NB4 (cell line): ENCODE results near the gene PCDHB6.

Experiments
- POLR2A ChIP-seq: IDR thresholded peaks from 2 replicates; pipeline ENCODE4 v1.6.1; 2011; ENCODE audit warnings: mild to moderate bottlenecking; ENCODE audit not compliant: insufficient read length; ENCODE audit errors: extremely low read depth
- TF ChIP-seq, protein P1 (sequence below): IDR thresholded peaks from one replicate; pipeline ENCODE4 v1.5.1; 2012; ENCODE audit warnings: low read depth, low read length

DNA sequence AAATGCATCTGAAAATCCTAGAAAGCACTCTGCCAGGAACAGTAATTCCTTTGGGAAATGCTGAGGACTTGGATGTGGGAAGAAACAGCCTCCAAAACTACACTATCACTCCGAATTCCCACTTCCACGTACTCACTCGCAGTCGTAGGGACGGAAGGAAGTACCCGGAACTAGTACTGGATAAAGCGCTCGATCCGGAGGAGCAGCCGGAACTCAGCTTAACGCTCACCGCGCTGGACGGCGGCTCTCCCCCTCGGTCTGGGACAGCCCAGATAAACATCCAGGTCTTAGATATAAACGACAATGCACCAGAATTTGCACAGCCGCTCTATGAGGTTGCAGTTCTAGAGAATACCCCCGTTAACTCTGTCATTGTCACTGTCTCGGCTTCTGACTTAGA is 48.8 kb upstream of the PCDHB6 start:
- TF ChIP-seq, protein P1, sequence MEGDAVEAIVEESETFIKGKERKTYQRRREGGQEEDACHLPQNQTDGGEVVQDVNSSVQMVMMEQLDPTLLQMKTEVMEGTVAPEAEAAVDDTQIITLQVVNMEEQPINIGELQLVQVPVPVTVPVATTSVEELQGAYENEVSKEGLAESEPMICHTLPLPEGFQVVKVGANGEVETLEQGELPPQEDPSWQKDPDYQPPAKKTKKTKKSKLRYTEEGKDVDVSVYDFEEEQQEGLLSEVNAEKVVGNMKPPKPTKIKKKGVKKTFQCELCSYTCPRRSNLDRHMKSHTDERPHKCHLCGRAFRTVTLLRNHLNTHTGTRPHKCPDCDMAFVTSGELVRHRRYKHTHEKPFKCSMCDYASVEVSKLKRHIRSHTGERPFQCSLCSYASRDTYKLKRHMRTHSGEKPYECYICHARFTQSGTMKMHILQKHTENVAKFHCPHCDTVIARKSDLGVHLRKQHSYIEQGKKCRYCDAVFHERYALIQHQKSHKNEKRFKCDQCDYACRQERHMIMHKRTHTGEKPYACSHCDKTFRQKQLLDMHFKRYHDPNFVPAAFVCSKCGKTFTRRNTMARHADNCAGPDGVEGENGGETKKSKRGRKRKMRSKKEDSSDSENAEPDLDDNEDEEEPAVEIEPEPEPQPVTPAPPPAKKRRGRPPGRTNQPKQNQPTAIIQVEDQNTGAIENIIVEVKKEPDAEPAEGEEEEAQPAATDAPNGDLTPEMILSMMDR = no peak
- TF ChIP-seq POLR2A = no peak
